H7 (cell line): ENCODE results near the gene CKLF. TPM values are rescaled to one million over a fixed set of nuclear protein-coding genes. Genes with fewer than 3 reads are reported as not detected.
"Not testable (repeated sequence)": the region's sequence is repeated elsewhere in the genome, so short reads cannot be mapped to it uniquely, and the experiment has no call there.

Source experiments
- DNase-seq: peaks from one replicate; pipeline ENCODE4 v3.0.0; 2012
- H3K27me3 ChIP-seq: 2 replicates; pipeline ENCODE4 v1.6.0; 2011; ENCODE audit warnings: mild to moderate bottlenecking, low read length; ENCODE audit not compliant: control insufficient read depth, insufficient read depth
- H3K36me3 ChIP-seq: replicated peaks from 2 replicates; pipeline ENCODE4 v1.5.1; 2011; ENCODE audit warnings: low read length; ENCODE audit not compliant: control insufficient read depth, insufficient read depth
- H3K4me3 ChIP-seq: 2 replicates; pipeline ENCODE4 v1.5.1; 2011; ENCODE audit warnings: low read depth, mild to moderate bottlenecking, control low read depth, low read length, moderate library complexity; ENCODE audit not compliant: insufficient read depth
- total RNA-seq: library from RNA; depleted of rRNA; stranded (reverse); fragments of >200 nt; shearing (Covaris generic); gene quantifications from 2 replicates; pipeline ENCODE4 v1.2.3, GENCODE V29; 2014

Gene CKLF
- total RNA-seq, 1 experiment from 2014 or later: 34.7 TPM

GRCh38 chr16:66581246-66581952 lies 29.0 kb downstream of the CKLF start:
- H3K36me3 ChIP-seq: no peaks in the 10 kb centered on the region
- DNase-seq: no peak
- no peak overlapping the region for H3K4me3 ChIP-seq
- peaks cover 27% of the 10 kb centered on the region; the same call in 1 of the 2 replicates for H3K27me3 ChIP-seq

- Histone ChIP-seq H3K4me3 (no peak overlapping the region), H3K36me3 (no peaks in the 10 kb centered on the region), H3K27me3 (no peaks in the 10 kb centered on the region)
- DNase-seq: no peak
Measured at GRCh38 chr16:66585481-66586239, 33.3 kb downstream of the CKLF start.

- Histone ChIP-seq H3K36me3 (no peaks in the 10 kb centered on the region), H3K4me3 (no peak overlapping the region), H3K27me3 (no peaks in the 10 kb centered on the region)
- DNase-seq: no peak
Measured at GRCh38 chr16:66587881-66588600, 35.7 kb downstream of the CKLF start.

DNA sequence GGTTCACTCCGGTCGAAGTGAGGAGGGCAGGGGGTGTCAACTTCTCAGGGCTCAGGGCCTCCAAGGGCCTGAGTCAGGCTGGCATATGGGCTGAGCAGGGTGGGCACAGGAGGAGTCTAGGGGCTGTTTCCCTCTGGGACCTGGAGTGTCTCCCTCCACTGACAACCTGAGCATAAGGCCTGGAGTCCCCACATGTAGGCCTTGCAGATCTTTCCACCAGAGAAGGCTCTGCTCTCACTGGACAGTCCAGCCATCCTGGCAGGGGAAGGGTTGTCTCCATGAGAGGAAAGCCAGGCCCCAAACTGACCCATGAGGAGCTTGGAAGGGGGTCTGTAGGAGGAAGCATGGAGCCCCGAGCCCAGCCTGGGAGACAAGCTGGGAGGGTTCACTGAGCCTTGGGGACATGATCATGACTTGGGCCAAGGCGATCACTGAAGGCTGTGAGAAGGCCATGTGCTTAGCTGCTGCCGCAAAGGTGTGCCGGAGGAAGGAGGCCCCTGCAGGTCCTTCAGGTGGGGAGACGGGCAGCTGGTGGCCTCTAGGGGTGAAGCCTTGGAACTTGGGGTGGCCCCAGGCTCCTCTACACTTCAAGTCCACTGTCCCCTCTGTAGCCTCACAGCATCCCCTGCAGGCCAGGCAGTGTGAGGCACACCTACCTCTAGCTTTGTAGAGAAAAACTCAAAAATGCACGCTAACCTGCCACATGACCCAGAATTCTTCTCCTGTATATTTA lies 36.8 kb downstream of the CKLF start:
- H3K27me3 ChIP-seq: no peaks in the 10 kb centered on the region
- no peaks in the 10 kb centered on the region for H3K36me3 ChIP-seq
- H3K4me3 ChIP-seq: no peak overlapping the region
- peak; percentile 87 for DNase-seq

- no peak for DNase-seq
- Histone ChIP-seq H3K27me3 (no peaks in the 10 kb centered on the region), H3K36me3 (no peaks in the 10 kb centered on the region), H3K4me3 (no peak overlapping the region)
Measured at GRCh38 chr16:66590322-66590721, 37.9 kb downstream of the CKLF start.

DNA sequence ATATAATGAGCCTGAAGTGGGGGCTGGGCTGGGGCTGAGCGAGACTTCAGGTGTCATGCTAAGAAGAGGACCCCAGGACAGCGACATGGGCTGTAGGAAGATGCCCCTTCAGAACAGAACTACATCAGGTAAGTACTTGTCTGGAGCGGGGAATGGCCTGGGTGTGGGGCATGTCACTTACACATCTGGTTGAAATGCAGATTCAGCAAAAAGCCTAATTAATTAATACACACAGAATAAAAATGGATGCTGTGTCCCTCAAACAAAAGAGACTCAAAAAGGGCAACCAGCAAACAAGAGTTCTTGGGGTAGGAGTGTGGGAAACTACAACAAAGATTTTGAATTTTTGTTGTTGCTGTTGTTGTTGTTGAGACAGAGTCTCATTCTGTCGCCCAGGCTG lies 38.6 kb downstream of the CKLF start:
- H3K27me3 ChIP-seq: no peaks in the 10 kb centered on the region
- no peak for DNase-seq
- H3K4me3 ChIP-seq: no peak overlapping the region
- H3K36me3 ChIP-seq: no peaks in the 10 kb centered on the region

- Histone ChIP-seq H3K27me3 (no peaks in the 10 kb centered on the region), H3K36me3 (no peaks in the 10 kb centered on the region), H3K4me3 (no peak overlapping the region)
- no peak for DNase-seq
Measured at GRCh38 chr16:66592241-66592640, 39.9 kb downstream of the CKLF start.

GRCh38 chr16:66592814-66593213 lies 40.4 kb downstream of the CKLF start:
- no peak overlapping the region for H3K4me3 ChIP-seq

GRCh38 chr16:66594739-66595138 lies 42.4 kb downstream of the CKLF start:
- no peak overlapping the region for H3K4me3 ChIP-seq
- DNase-seq: no peak
- H3K27me3 ChIP-seq: no peaks in the 10 kb centered on the region
- H3K36me3 ChIP-seq: no peaks in the 10 kb centered on the region

More at GRCh38 chr16:66592814-66593213, 40.4 kb downstream of the CKLF start:
- Histone ChIP-seq H3K27me3 (no peaks in the 10 kb centered on the region), H3K36me3 (no peaks in the 10 kb centered on the region)
- DNase-seq: no peak

DNA sequence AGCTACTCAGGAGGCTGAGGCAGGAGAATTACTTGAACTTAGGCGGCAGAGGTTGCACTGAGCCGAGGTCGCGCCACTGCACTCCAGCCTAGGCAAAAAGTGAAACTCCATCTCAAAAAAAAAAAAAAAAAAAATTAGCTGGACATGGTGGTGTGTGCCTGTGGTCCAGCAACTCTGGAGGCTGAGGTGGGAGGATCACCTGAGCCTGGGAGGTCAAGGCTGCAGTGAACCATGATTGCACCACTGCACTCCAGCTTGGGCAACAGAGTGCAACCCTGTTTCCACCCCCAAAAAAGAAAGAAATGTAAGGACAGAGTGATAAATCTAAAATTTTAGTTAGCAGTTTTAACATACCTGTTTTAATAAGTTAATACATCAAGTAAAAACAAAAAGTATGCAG lies 44.2 kb downstream of the CKLF start:
- not testable (repeated sequence) for DNase-seq, H3K36me3 ChIP-seq, H3K4me3 ChIP-seq, H3K27me3 ChIP-seq

DNA sequence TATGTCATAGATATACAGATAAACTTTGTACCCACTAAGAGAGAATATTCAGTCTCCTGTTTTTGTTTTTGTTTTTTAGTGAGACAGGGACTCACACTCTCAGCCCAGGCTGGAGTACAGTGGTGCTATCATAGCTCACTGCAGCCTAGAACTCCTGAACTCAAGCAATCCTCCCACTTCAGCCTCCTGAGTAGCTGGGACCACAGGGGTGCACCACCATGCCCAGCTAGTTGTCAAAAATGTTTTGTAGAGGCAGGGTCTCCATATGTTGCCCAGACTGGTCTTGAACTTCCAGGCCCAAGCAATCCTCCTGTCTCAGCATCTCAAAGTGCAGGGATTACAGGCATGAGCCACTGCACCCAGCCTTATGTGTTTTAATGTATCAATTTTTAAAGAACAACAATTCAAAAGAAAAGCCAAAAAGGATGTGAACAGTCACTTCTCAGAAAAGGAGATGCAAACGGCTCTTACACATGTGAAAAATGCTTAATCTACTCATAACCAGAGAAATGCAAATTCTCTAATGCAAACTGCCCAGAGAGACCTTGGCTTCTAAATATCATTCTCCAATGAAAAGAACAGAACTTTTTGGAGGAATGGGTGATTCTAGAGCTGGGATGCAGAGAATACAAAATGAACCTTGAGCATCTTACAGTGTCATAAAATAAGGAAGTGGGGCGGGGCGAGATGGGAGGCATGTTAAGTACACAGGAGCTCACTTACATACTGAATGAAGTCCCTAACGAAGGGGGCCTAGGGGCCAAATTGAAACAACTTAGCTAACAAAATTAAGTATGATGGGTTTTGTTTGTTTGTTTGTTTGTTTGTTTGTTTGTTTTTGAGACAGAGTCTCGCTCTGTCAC lies 44.8 kb downstream of the CKLF start:
- Histone ChIP-seq H3K36me3 (no peaks in the 10 kb centered on the region), H3K27me3 (no peaks in the 10 kb centered on the region), H3K4me3 (no peak overlapping the region)
- no peak for DNase-seq

DNA sequence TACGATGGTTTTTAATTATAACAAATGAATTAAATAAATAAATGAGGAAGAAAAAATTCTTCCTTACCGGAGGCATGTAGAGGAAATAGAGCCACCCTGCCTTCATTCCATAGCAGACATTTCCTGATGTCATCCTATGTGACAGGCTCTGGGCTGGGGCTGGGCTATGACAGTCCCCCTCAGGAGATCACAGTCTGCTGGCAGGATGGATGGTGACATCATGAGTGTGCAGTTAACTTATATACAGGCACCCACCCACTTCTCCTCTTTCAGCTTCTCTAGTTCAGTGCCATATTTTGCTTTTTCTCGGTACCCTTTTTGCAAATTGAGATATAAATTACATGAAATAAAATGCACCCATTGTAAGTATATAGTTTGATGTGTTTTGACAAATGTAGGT lies 45.7 kb downstream of the CKLF start:
- no peaks in the 10 kb centered on the region for H3K36me3 ChIP-seq
- H3K4me3 ChIP-seq: no peak overlapping the region
- DNase-seq: no peak
- H3K27me3 ChIP-seq: no peaks in the 10 kb centered on the region

- H3K4me3 ChIP-seq: no peak overlapping the region
- no peak for DNase-seq
- no peaks in the 10 kb centered on the region for H3K27me3 ChIP-seq
- no peaks in the 10 kb centered on the region for H3K36me3 ChIP-seq
Measured at GRCh38 chr16:66599726-66600125, 47.4 kb downstream of the CKLF start.

DNA sequence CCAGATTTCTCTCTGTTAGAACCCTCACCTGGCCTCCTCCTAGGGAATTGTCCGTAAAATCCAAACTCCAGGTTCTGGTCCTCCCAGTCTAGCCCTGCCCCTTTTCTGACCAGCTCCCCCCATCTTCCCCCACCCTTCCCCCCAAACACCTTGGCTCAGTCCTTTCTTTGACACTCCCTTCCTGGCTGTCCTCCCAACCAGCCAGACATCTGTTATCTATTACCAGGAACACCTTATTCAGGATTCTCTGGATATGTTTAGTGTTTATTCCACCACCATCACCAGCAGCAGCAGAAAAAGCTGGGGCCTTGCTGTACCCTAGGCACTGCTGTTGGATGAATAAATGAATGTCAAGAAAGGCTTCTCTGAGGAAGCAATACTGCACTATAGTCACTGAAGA lies 48.1 kb downstream of the CKLF start:
- H3K36me3 ChIP-seq: no peaks in the 10 kb centered on the region
- DNase-seq: no peak
- no peaks in the 10 kb centered on the region for H3K27me3 ChIP-seq
- H3K4me3 ChIP-seq: no peak overlapping the region
